HFFc6 (cell line): ENCODE data around the gene TFAP2D. TPM values are rescaled to one million over a fixed set of nuclear protein-coding genes. Genes with fewer than 3 reads are reported as not detected.

Source experiments
- DNase-seq: peaks from one replicate; pipeline ENCODE4 v3.0.0-alpha.2; 2018
- H3K27ac Mint-ChIP-seq: 2 replicates; pipeline ENCODE4 v1.8.0; 2020; ENCODE audit warnings: mild to moderate bottlenecking, mixed read lengths
- H3K27me3 Mint-ChIP-seq: 2 replicates; pipeline ENCODE4 v1.8.0; 2021; ENCODE audit warnings: mild to moderate bottlenecking, moderate library complexity, mixed read lengths; ENCODE audit not compliant: insufficient read depth
- H3K36me3 Mint-ChIP-seq: 2 replicates; pipeline ENCODE4 v1.8.0; 2021; ENCODE audit warnings: low read depth, mixed read lengths
- H3K4me1 Mint-ChIP-seq: 2 replicates; pipeline ENCODE4 v1.8.0; 2020; ENCODE audit warnings: low read depth, mixed read lengths
- H3K4me3 Mint-ChIP-seq: 2 replicates; pipeline ENCODE4 v1.8.0; 2020; ENCODE audit warnings: mild to moderate bottlenecking, moderate library complexity, mixed read lengths
- H3K9me3 Mint-ChIP-seq: 2 replicates; pipeline ENCODE4 v1.8.0; 2020; ENCODE audit warnings: mild to moderate bottlenecking, mixed read lengths
- total RNA-seq, 6 experiments: library from RNA; stranded (reverse); fragmentation: NEBNext Ultra II Directional; extraction: Animal tissue kit (Norgen Biotek cat#: 25700); gene quantifications; 2 replicates in 1 of 6; 3 replicates in 5 of 6; pipeline ENCODE4 v1.2.3, GENCODE V29; 2021
- TF ChIP-seq, protein P1 (sequence below): fragments of 200-600 bp; sonication (generic); IDR thresholded peaks from 2 replicates; pipeline ENCODE4 v1.5.0; 2021; ENCODE audit warnings: antibody characterized with exemption, mild to moderate bottlenecking

TFAP2D gene
- total RNA-seq, 6 experiments from 2014 or later = not detected

DNA sequence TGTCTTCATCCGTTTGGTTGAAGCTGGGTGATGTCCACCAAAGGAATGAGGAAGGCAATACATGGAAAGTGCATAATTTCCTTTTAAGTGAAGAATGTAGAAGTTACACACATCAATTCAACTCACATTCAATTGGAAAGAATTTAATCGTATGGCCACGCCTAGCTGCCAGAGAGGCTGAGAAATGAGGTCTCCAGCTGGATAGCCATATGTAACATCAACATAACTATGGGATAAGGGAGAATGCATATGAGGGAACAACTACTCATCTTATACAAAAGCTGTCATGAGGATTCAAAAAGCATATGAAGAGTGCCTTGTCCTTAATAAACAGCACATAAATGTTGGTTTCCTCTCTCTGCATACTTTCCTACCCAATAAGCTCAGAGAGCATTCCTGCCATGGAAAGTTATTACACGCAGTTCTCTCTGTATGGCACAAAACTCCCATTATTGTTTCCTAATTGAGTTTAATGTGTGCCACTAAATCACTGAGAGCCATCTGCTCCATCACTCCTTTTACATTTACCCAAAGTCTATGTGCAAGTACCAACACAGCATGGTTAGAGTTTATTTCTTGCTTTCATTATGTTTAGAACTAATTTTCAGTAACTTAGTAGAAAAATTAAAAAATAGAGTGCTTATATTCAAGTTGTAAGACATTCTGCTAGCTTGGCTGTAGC lies 21.4 kb upstream of the TFAP2D start:
- no peak for DNase-seq
- Mint-ChIP-seq H3K36me3 (no peaks in the 10 kb centered on the region), H3K27ac (no peak overlapping the region), H3K27me3 (no peaks in the 10 kb centered on the region), H3K4me1 (no peaks in the 10 kb centered on the region), H3K4me3 (no peak overlapping the region), H3K9me3 (peaks cover 21% of the 10 kb centered on the region)
- TF ChIP-seq, protein P1, sequence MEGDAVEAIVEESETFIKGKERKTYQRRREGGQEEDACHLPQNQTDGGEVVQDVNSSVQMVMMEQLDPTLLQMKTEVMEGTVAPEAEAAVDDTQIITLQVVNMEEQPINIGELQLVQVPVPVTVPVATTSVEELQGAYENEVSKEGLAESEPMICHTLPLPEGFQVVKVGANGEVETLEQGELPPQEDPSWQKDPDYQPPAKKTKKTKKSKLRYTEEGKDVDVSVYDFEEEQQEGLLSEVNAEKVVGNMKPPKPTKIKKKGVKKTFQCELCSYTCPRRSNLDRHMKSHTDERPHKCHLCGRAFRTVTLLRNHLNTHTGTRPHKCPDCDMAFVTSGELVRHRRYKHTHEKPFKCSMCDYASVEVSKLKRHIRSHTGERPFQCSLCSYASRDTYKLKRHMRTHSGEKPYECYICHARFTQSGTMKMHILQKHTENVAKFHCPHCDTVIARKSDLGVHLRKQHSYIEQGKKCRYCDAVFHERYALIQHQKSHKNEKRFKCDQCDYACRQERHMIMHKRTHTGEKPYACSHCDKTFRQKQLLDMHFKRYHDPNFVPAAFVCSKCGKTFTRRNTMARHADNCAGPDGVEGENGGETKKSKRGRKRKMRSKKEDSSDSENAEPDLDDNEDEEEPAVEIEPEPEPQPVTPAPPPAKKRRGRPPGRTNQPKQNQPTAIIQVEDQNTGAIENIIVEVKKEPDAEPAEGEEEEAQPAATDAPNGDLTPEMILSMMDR = no peak

DNA sequence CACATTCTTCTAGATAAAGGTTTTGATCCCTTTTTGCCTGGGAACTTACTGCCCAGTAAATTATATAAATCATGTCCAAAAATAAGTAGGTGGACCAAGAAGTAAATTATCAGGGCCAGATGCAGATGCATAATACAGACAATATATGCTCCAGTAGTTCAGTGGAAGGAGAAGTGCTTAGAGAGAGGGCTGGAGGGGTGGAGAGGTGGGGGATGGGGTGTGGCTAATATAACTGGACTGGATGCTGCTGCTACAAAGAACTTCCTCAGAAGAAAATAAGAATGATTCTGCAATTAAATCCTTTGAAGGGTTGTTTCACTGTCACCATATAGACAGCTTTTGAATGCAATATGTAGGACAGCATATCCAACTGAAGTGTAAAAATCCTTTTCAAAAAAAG lies 14.8 kb upstream of the TFAP2D start:
- H3K27ac Mint-ChIP-seq = no peak overlapping the region
- no peaks in the 10 kb centered on the region for H3K27me3 Mint-ChIP-seq
- DNase-seq = no peak
- H3K4me3 Mint-ChIP-seq = no peak overlapping the region
- TF ChIP-seq, protein P1 = no peak
- H3K9me3 Mint-ChIP-seq = peaks cover 12% of the 10 kb centered on the region
- H3K36me3 Mint-ChIP-seq = no peaks in the 10 kb centered on the region
- H3K4me1 Mint-ChIP-seq = no peaks in the 10 kb centered on the region

DNA sequence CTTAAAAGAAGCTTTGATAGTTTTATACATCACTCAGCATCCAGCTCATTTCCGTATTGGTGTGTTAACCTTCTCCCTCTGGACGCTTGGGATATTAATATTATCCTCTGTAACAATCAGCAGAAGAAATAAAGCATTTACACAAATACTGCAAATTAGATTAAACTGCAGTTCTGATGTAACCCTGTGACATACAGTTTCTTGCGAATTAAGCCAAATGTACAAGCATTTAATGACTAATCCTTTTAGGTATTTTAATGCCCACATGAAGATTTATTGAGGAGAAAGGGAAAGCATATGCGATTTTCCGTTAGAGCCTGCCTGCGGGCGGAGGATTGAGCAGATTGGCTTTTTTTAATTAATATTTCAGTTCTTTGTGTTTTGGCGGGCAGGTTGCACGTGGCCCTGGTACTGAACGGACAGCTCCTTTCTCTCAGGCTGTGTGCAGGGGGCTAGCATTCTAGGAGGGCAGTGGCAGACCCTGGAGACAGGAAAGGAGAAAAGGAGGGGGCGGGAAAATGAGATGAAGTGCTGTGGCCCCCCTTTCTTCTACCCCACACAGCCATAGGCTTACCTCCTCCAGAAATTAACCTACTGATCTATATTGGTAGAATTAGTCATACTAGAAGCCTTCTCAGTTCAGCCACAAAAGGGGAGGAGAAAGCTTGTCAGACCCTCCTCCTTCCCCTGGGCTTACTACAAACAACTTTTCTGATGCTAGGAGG lies 14.1 kb upstream of the TFAP2D start:
- H3K27ac Mint-ChIP-seq = no peak overlapping the region

DNA sequence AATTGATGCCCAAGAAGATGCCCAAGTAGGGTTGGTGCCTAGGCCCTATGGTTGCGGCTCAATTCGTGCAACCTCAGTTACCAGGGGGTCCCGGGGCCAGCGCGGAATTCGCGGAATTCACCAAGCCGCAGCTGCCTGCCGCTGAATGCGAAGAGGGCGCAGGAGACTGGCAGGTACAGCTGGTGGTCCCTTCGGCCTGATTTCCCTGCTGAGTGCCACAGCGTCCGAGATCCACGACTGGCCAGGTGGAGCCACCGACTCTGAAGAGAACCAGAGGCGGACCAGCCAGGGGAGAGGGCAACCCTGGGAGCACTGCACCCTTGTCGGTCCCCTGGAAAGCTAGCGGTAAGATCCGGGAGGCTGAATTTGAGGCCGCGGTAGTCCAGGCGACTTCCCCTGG lies 6.8 kb upstream of the TFAP2D start:
- H3K9me3 Mint-ChIP-seq = peaks cover 41% of the 10 kb centered on the region
- TF ChIP-seq, protein P1 = no peak
- no peak overlapping the region for H3K4me3 Mint-ChIP-seq
- DNase-seq = no peak
- H3K4me1 Mint-ChIP-seq = no peaks in the 10 kb centered on the region
- H3K27me3 Mint-ChIP-seq = peaks cover under 1% of the 10 kb centered on the region; the same call in 1 of the 2 replicates
- H3K27ac Mint-ChIP-seq = no peak overlapping the region
- H3K36me3 Mint-ChIP-seq = no peaks in the 10 kb centered on the region

More for the DNA sequence above, 14.1 kb upstream of the TFAP2D start:
- no peaks in the 10 kb centered on the region for H3K36me3 Mint-ChIP-seq
- no peaks in the 10 kb centered on the region for H3K4me1 Mint-ChIP-seq
- H3K9me3 Mint-ChIP-seq = peaks cover 14% of the 10 kb centered on the region
- TF ChIP-seq, protein P1 = no peak
- no peak for DNase-seq
- H3K27me3 Mint-ChIP-seq = no peaks in the 10 kb centered on the region
- H3K4me3 Mint-ChIP-seq = no peak overlapping the region

DNA sequence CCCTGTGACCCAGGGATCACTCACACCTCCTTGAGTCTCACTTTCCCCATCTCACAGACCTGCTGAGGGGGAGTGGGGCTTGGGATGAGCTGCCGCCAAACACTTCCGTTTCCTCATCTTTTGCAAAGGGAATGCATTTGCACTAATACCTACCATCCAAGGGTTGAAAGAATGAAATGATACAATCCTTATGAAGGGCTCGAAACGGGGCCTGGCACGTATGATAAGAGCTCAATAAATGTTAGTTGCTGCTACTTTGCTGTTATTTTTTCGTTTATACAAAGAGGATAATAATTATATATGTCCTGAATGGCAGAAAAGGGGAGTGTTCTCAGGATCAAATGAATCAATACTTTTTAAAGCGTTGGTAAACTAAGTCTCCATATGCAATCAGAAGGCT lies 6.1 kb upstream of the TFAP2D start:
- H3K9me3 Mint-ChIP-seq = peaks cover 43% of the 10 kb centered on the region
- DNase-seq = no peak
- H3K36me3 Mint-ChIP-seq = no peaks in the 10 kb centered on the region
- H3K4me3 Mint-ChIP-seq = no peak overlapping the region
- TF ChIP-seq, protein P1 = no peak
- peaks cover 2% of the 10 kb centered on the region; the same call in 1 of the 2 replicates for H3K27me3 Mint-ChIP-seq
- no peaks in the 10 kb centered on the region for H3K4me1 Mint-ChIP-seq
- H3K27ac Mint-ChIP-seq = no peak overlapping the region
